ENCODE data around the gene SFT2D3. TPM values are rescaled to one million over a fixed set of nuclear protein-coding genes. Genes with fewer than 3 reads are reported as not detected.

Gene SFT2D3
- total RNA-seq, 4 donors from 2014 or later: 6.8 to 13.7 (median 8.3) TPM

- no peak for TF ChIP-seq POLR2A (IDR thresholded peaks at IDR 0.05)
- TF ChIP-seq POLR2AphosphoS5 (IDR thresholded peaks at IDR 0.05): peak in 1 of 3 donors; percentile 8
- TF ChIP-seq EP300 (IDR thresholded peaks at IDR 0.05; ENCODE audit: low read depth): no peak
- no peak for DNase-seq
- H3K4me1 ChIP-seq: peaks cover 5 to 25% (median 16%) of the 10 kb centered on the region in 4 donors
- peaks cover 56% of the 10 kb centered on the region for H3K27me3 ChIP-seq
- H3K27ac ChIP-seq: peak overlapping the region; percentile 84 to 95 (median 86)
- H3K36me3 ChIP-seq: no peaks in the 10 kb centered on the region
- in situ Hi-C loops (cut with MboI; ENCODE audit: low pct_ligation_motif_present in 1 of 4, low pct_unique_long_range_greater_than_20kb in 1 of 4, low sequenced_read_pairs in 3 of 4): no loop called here
- peak overlapping the region; percentile 42 to 77 (median 69) for H3K4me3 ChIP-seq
- H3K9me3 ChIP-seq: no peaks in the 10 kb centered on the region
- 0 to 7% methylated on average over 4 to 34 of the region's 72 CpGs for WGBS, 2 donors (ENCODE audit: low coverage in 1 of 2)
- intact Hi-C loops (cut with DNase I; ENCODE audit: low total_unique reads): loop anchor here (2.0 kb wide), 1 partner anchor 20 kb away; no protein-coding TSS in a partner anchor
These were observed 26.8 kb upstream of the SFT2D3 start for GRCh38 chr2:127674241-127675209.

- in situ Hi-C loops (cut with MboI; ENCODE audit: low pct_ligation_motif_present in 1 of 4, low pct_unique_long_range_greater_than_20kb in 1 of 4, low sequenced_read_pairs in 3 of 4): no loop called here
- Histone ChIP-seq H3K27me3 (peaks cover 52% of the 10 kb centered on the region), H3K4me3 (peak within 1 kb of the TSS; percentile 42 to 77 (median 69)), H3K36me3 (no peaks in the 10 kb centered on the region), H3K27ac (peak within 1 kb of the TSS; percentile 84 to 95 (median 86)), H3K4me1 (peaks cover 5 to 25% (median 16%) of the 10 kb centered on the region in 4 donors), H3K9me3 (no peaks in the 10 kb centered on the region)
- DNase-seq: no peak
- 7% methylated on average over 34 of the region's 56 CpGs; no CpG with 5 or more reads in 1 of the 2 donors for WGBS, 2 donors (ENCODE audit: low coverage in 1 of 2)
- TF ChIP-seq CTCF (IDR thresholded peaks at IDR 0.05): peak in 1 of 5 experiments; percentile 8
- peak in 1 of 3 donors; percentile 33 for TF ChIP-seq POLR2AphosphoS5 (IDR thresholded peaks at IDR 0.05)
- no peak for TF ChIP-seq POLR2A (IDR thresholded peaks at IDR 0.05)
- TF ChIP-seq EP300 (IDR thresholded peaks at IDR 0.05; ENCODE audit: low read depth): no peak
- intact Hi-C loops (cut with DNase I; ENCODE audit: low total_unique reads): loop anchor here (2.0 kb wide), 1 partner anchor 21 kb away; no protein-coding TSS in a partner anchor
These were observed 25.7 kb upstream of the SFT2D3 start, which contains the start of gene LIMS2 for GRCh38 chr2:127675331-127676261. Gene LIMS2 (minus strand): TSS chr2:127675530. CDS start chr2:127675024, 506 bp downstream.

GRCh38 chr2:127676906-127677305 lies 24.4 kb upstream of the SFT2D3 start:
- intact Hi-C loops (cut with DNase I; ENCODE audit: low total_unique reads): no loop called here
- H3K4me1 ChIP-seq: peaks cover 18 to 33% (median 25%) of the 10 kb centered on the region in 4 donors

More at GRCh38 chr2:127676906-127677305, 24.4 kb upstream of the SFT2D3 start:
- no peak for DNase-seq
- in situ Hi-C loops (cut with MboI; ENCODE audit: low pct_ligation_motif_present in 1 of 4, low pct_unique_long_range_greater_than_20kb in 1 of 4, low sequenced_read_pairs in 3 of 4): no loop called here
- H3K36me3 ChIP-seq: no peaks in the 10 kb centered on the region
- no peak overlapping the region for H3K4me3 ChIP-seq
- WGBS, 2 donors (ENCODE audit: low coverage in 1 of 2): 95% methylated on average over 2 of the region's 2 CpGs; no CpG with 5 or more reads in 1 of the 2 donors
- H3K27me3 ChIP-seq: peaks cover 52% of the 10 kb centered on the region
- TF ChIP-seq POLR2AphosphoS5 (IDR thresholded peaks at IDR 0.05) (no peak), EP300 (IDR thresholded peaks at IDR 0.05; ENCODE audit: low read depth) (no peak), POLR2A (IDR thresholded peaks at IDR 0.05) (no peak), CTCF (IDR thresholded peaks at IDR 0.05) (no peak)
- peak overlapping the region in 3 of 4 donors; percentile 86 to 95 (median 86) for H3K27ac ChIP-seq
- no peaks in the 10 kb centered on the region for H3K9me3 ChIP-seq

Data from transverse colon (tissue), 4 donors.